ENCODE results near the gene GPRASP2. TPM values are rescaled to one million over a fixed set of nuclear protein-coding genes. Genes with fewer than 3 reads are reported as not detected.
"Not testable (repeated sequence)": the region's sequence is repeated elsewhere in the genome, so short reads cannot be mapped to it uniquely, and the experiment has no call there.

GPRASP2 gene
- total RNA-seq, 2 donors from 2014 or later: 0.17 to 0.45 TPM

- Mint-ChIP-seq H3K36me3 (ENCODE audit: low read depth) (no peaks in the 10 kb centered on the region), H3K4me1 (peaks cover 6% of the 10 kb centered on the region), H3K27ac (peak within 1 kb of the TSS; percentile 85), H3K9me3 (no peaks in the 10 kb centered on the region), H3K27me3 (no peaks in the 10 kb centered on the region), H3K4me3 (peak within 1 kb of the TSS; percentile 92)
- ATAC-seq (replicated peaks): peak; percentile 100
Observed at GRCh38 chrX:102720237-102721168, 8.3 kb downstream of the GPRASP2 start, which contains the start of gene GPRASP3. TSS of gene GPRASP3 (plus strand) at chrX:102720743. CDS start at chrX:102748996, 28,253 bp downstream.

DNA sequence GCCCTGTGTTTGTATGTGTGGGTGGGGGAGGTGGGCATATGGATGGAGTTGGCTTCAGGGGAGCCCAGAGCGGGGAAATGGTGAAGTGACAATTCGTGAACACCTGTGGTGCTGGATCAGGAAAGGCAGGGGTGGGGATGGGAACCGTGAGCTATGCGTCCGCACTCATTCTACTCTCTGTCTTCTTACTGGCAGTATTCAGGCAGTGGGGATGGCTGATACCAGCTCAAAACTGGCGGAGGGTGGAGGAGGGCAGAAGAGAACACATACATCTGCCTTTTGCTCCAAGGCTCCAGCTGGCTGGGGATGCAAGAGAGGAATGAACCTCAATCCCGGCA is 8.9 kb downstream of the GPRASP2 start:
- peak overlapping the region; percentile 92 for H3K4me3 Mint-ChIP-seq
- not testable (repeated sequence) for ATAC-seq (replicated peaks); H3K9me3 Mint-ChIP-seq; H3K36me3 Mint-ChIP-seq (ENCODE audit: low read depth); H3K27ac Mint-ChIP-seq; H3K4me1 Mint-ChIP-seq; H3K27me3 Mint-ChIP-seq

DNA sequence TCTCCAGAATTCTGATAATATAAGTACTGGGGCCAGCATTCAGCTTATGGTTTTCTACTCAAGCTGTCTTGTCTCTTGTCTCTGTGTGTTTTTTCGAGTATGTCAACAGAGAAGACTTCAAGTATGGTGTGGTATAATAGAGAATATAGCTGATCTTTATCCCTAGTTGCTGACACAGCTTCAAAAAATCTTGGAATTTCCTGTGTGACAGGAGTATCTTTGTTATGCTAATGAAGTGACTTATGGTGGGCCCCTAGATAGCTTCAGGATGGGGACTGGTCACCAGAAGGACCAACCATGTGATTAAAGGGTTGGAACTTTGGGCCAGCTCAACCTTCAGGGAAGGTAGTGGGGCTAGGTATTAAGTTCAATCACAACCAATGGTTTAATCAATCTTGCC is 11.2 kb downstream of the GPRASP2 start:
- ATAC-seq (replicated peaks): no peak
- H3K4me1 Mint-ChIP-seq: peaks cover 6% of the 10 kb centered on the region
- no peak overlapping the region for H3K4me3 Mint-ChIP-seq
- no peaks in the 10 kb centered on the region for H3K27me3 Mint-ChIP-seq
- no peaks in the 10 kb centered on the region for H3K9me3 Mint-ChIP-seq
- no peak overlapping the region for H3K27ac Mint-ChIP-seq
- H3K36me3 Mint-ChIP-seq (ENCODE audit: low read depth): no peaks in the 10 kb centered on the region

DNA sequence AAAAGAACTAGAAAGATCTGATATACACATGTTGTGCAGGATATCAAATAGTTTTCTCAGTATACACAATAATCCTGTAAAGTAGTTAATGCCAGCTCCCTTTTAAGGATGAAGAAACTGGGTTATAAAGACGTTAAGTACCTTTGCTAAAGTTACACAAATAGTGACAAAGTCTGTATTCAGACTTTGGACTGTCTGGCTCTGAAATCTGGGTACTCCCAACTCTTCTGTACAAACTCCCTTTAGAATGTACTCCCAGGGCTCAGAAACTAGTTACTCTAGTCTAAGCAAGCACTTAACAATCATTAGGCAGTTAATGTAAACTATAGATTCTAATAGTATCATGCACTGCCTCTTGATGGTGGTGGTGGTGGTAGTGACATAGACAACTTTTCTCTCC is 15.5 kb downstream of the GPRASP2 start:
- no peaks in the 10 kb centered on the region for H3K36me3 Mint-ChIP-seq (ENCODE audit: low read depth)
- H3K4me1 Mint-ChIP-seq: no peaks in the 10 kb centered on the region
- no peaks in the 10 kb centered on the region for H3K27me3 Mint-ChIP-seq
- H3K27ac Mint-ChIP-seq: no peak overlapping the region
- no peak overlapping the region for H3K4me3 Mint-ChIP-seq
- H3K9me3 Mint-ChIP-seq: no peaks in the 10 kb centered on the region
- ATAC-seq (replicated peaks): no peak

DNA sequence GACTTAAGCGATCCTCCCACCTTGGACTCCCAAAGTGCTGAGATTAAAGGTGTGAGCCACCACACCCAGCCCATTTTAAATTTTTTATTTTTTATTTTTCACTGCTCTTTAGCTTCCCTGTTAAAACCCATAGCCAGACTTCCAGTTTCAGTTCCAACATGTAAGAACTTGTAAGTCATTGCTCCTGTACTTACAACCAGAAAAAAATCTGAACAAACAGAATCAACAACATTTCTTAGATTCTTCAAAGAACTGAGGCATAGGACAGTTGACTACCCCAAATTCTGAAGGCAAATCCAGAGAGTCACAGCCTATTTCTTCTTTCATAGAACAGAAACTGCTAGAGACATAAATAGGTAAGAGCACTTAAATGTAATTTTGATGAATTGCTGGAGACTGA is 16.4 kb downstream of the GPRASP2 start:
- no peaks in the 10 kb centered on the region for H3K4me1 Mint-ChIP-seq
- no peaks in the 10 kb centered on the region for H3K9me3 Mint-ChIP-seq
- H3K27ac Mint-ChIP-seq: no peak overlapping the region
- ATAC-seq (replicated peaks): no peak
- no peak overlapping the region for H3K4me3 Mint-ChIP-seq
- H3K27me3 Mint-ChIP-seq: no peaks in the 10 kb centered on the region
- H3K36me3 Mint-ChIP-seq (ENCODE audit: low read depth): no peaks in the 10 kb centered on the region

DNA sequence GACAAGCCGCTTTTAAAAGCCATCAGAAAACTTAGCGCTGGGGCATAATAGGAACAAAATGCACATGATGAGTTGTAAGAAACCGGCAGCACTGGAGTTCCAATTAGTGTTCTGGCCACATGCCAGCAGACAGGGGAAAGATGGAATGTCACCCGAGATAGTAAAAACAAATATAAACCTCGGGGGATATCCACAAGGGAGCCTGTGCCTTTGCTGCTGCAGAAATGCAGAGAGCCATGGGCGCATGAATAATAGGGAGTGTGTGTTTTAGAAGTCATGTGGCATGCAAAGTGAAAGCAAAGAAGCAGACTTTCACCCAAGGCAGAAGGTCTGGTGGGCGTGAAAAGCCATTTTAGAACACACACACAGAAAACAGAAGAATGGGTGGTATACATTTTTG is 27.4 kb downstream of the GPRASP2 start:
- H3K27me3 Mint-ChIP-seq: no peaks in the 10 kb centered on the region
- no peaks in the 10 kb centered on the region for H3K36me3 Mint-ChIP-seq (ENCODE audit: low read depth)
- no peak for ATAC-seq (replicated peaks)
- no peaks in the 10 kb centered on the region for H3K4me1 Mint-ChIP-seq
- H3K4me3 Mint-ChIP-seq: no peak overlapping the region
- no peaks in the 10 kb centered on the region for H3K9me3 Mint-ChIP-seq
- no peak overlapping the region for H3K27ac Mint-ChIP-seq

DNA sequence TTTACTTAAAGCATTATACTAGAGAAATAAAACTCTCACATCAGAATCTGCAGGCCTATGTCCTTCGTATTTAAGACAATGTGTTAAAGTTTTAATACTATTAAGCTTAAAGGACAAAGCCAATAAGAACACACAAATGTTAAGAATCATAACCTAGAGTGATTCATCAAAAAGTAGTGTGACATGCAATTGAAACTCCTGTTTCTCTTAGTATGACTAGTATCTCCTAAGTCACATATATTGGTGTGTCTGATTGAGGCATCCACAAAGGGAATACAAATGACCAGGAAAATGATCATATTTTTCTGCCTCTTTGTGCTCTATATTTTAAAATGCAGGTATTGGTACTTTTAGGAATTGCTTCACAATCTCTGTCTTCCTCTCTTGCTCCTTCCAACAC is 32.1 kb downstream of the GPRASP2 start:
- Mint-ChIP-seq H3K9me3 (no peaks in the 10 kb centered on the region), H3K4me3 (no peak overlapping the region), H3K27me3 (no peaks in the 10 kb centered on the region), H3K27ac (no peak overlapping the region), H3K4me1 (no peaks in the 10 kb centered on the region), H3K36me3 (ENCODE audit: low read depth) (no peaks in the 10 kb centered on the region)
- peak; percentile 79 for ATAC-seq (replicated peaks)

- Mint-ChIP-seq H3K4me1 (no peaks in the 10 kb centered on the region), H3K4me3 (peak overlapping the region; percentile 71), H3K27ac (no peak overlapping the region), H3K27me3 (no peaks in the 10 kb centered on the region), H3K36me3 (ENCODE audit: low read depth) (no peaks in the 10 kb centered on the region), H3K9me3 (no peaks in the 10 kb centered on the region)
- ATAC-seq (replicated peaks): no peak
Observed at GRCh38 chrX:102745513-102745856, 33.2 kb downstream of the GPRASP2 start.

DNA sequence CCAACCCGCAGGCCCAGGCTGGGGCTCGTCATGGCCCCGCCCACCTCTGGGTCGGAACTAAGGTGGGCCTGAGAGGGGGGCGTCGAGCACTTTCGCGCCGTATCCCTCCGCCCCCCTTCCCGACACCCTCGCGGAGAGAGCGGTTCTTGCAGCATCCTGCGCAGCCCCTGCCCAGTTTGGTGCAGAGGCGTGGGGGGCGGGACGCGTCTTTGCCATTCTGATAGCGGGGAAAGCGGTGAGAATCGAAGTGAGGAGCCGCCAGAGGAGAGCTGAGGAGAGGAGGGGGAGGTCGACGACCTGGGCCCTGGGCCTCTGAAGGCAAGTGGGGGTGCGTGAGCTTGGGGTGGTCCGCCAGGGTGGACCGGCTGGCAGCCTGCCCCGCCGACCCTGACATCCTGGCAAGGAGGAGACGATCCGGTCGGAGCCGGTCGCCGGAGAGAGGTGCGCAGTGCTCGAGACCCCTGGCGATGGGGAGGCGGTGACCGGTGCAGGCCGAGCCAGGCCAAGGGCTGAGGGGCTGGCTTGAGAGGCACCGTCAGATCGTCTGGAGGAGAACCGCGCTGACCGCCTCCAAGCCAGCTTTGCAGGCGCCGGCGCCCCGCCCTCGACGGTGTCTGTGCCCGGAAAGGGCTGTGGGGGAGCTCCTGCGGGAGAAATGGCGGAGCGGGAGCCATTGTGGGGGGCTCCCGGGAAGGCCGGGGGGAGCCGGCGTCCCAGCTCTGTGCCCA is 33.8 kb downstream of the GPRASP2 start:
- no peaks in the 10 kb centered on the region for H3K27me3 Mint-ChIP-seq
- H3K36me3 Mint-ChIP-seq (ENCODE audit: low read depth): no peaks in the 10 kb centered on the region
- H3K4me3 Mint-ChIP-seq: peak overlapping the region; percentile 71
- H3K9me3 Mint-ChIP-seq: no peaks in the 10 kb centered on the region
- no peak overlapping the region for H3K27ac Mint-ChIP-seq
- H3K4me1 Mint-ChIP-seq: no peaks in the 10 kb centered on the region
- peak; percentile 37 for ATAC-seq (replicated peaks)

- peaks cover 6% of the 10 kb centered on the region for H3K36me3 Mint-ChIP-seq (ENCODE audit: low read depth)
- no peak for ATAC-seq (replicated peaks)
- H3K27me3 Mint-ChIP-seq: no peaks in the 10 kb centered on the region
- H3K4me1 Mint-ChIP-seq: peaks cover 5% of the 10 kb centered on the region
- no peak overlapping the region for H3K27ac Mint-ChIP-seq
- no peaks in the 10 kb centered on the region for H3K9me3 Mint-ChIP-seq
- no peak overlapping the region for H3K4me3 Mint-ChIP-seq
Observed at GRCh38 chrX:102765217-102765616, 53.0 kb downstream of the GPRASP2 start.

- peaks cover 6% of the 10 kb centered on the region for H3K36me3 Mint-ChIP-seq (ENCODE audit: low read depth)
- peaks cover 5% of the 10 kb centered on the region for H3K4me1 Mint-ChIP-seq
- H3K27me3 Mint-ChIP-seq: no peaks in the 10 kb centered on the region
- ATAC-seq (replicated peaks): no peak
- H3K9me3 Mint-ChIP-seq: no peaks in the 10 kb centered on the region
- H3K4me3 Mint-ChIP-seq: no peak overlapping the region
- no peak overlapping the region for H3K27ac Mint-ChIP-seq
Observed at GRCh38 chrX:102765809-102766208, 53.6 kb downstream of the GPRASP2 start.

DNA sequence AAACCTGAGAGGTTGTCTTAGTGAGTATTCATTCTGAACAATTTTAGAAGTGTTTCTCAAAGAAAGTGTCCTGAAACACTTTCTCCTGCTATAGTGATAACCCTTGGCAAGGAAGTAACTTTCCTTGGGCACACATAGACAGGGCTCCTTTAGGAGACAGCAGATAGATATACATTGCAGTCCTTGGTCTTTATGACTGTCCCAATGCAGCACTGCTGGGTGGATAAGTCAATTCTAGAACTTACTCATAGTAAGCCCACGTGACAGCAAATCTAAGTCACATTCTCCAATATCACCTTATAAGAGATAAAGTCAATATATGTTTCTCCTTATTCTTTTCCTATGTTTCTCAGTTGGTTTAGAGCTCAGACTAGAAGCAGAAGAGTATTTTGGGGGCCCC is 55.0 kb downstream of the GPRASP2 start:
- Mint-ChIP-seq H3K27ac (no peak overlapping the region), H3K9me3 (no peaks in the 10 kb centered on the region), H3K4me3 (peak overlapping the region; percentile 31), H3K27me3 (no peaks in the 10 kb centered on the region), H3K36me3 (ENCODE audit: low read depth) (peaks cover 6% of the 10 kb centered on the region), H3K4me1 (peaks cover 5% of the 10 kb centered on the region)
- peak; percentile 71 for ATAC-seq (replicated peaks)

All from activated T-helper 17 cell treated with anti-CD3 and anti-CD28 coated beads, Interleukin-2, amount 50 U/mL, for 72 hours (primary cell).